Lung (tissue), 12 donors: Measurements from ENCODE around the gene PIAS1. TPM values are rescaled to one million over a fixed set of nuclear protein-coding genes. Genes with fewer than 3 reads are reported as not detected.

Experiments used
- ATAC-seq: fragments of 200-7000 bp; cut with Tn5 transposase; one replicate; pipeline ENCODE4 v1.9.1; 2020; ENCODE audit warnings: moderate number of reproducible peaks; ENCODE audit not compliant: insufficient read depth, low FRiP score
- DNase-seq, 3 donors: peaks; one replicate each; pipeline ENCODE4 v3.0.0-alpha.2; 2013 to 2017
- H3K27ac ChIP-seq, 2 donors: one replicate each; pipeline ENCODE4 v1.5.1; 2013; ENCODE audit warnings: mild to moderate bottlenecking in 2 of 2, moderate library complexity in 2 of 2, control low read depth in 1 of 2, inconsistent platforms in 1 of 2, low read depth in 1 of 2, low read length in 1 of 2
- H3K27me3 ChIP-seq, 3 donors: one replicate each; pipeline ENCODE4 v1.5.1; 2013; ENCODE audit warnings: low read length in 2 of 3; ENCODE audit not compliant: control insufficient read depth in 3 of 3, insufficient read depth in 3 of 3
- H3K36me3 ChIP-seq, 4 donors: one replicate each; pipeline ENCODE4 v1.5.1; 2013; ENCODE audit warnings: low read length in 4 of 4, mild to moderate bottlenecking in 1 of 4, moderate library complexity in 1 of 4; ENCODE audit not compliant: control insufficient read depth in 4 of 4, insufficient read depth in 4 of 4
- H3K4me1 ChIP-seq, 5 donors: one replicate each; pipeline ENCODE4 v1.5.1; 2013; ENCODE audit warnings: low read length in 5 of 5, mild to moderate bottlenecking in 2 of 5, moderate library complexity in 1 of 5; ENCODE audit not compliant: control insufficient read depth in 5 of 5, insufficient read depth in 5 of 5
- H3K4me3 ChIP-seq: one replicate; pipeline ENCODE4 v1.5.1; 2013; ENCODE audit warnings: mild to moderate bottlenecking, control low read depth, moderate library complexity
- H3K9ac ChIP-seq, 2 donors: one replicate each; pipeline ENCODE4 v1.5.1; 2013; ENCODE audit warnings: low read length in 2 of 2, control low read depth in 1 of 2; ENCODE audit not compliant: insufficient read depth in 1 of 2
- H3K9me3 ChIP-seq, 4 donors: one replicate each; pipeline ENCODE4 v1.5.1; 2013; ENCODE audit warnings: low read length in 3 of 4, mild to moderate bottlenecking in 1 of 4, moderate library complexity in 1 of 4; ENCODE audit not compliant: control insufficient read depth in 4 of 4, insufficient read depth in 3 of 4
- CTCF ChIP-seq: IDR thresholded peaks from 2 replicates; pipeline ENCODE4 v1.5.1; 2012; ENCODE audit warnings: mild to moderate bottlenecking; ENCODE audit errors: control extremely low read depth, extremely low read depth
- WGBS, 2 donors: extraction: QIAGEN DNeasy Blood & Tissue Kit; methylation state at CpG; one replicate each; pipeline ENCODE4 v1.1.7; 2013; 5-methylcytosine and 5-hydroxymethylcytosine counted together
- polyA plus RNA-seq, 2 donors: library from polyadenylated mRNA; stranded (reverse); fragments of 200-250 nt; gene quantifications; one replicate each; pipeline ENCODE4 v1.2.1, GENCODE V29; 2013
- total RNA-seq, 2 donors: library from RNA; depleted of rRNA in 1 of 2; stranded (reverse); fragments of >200 nt in 1 of 2; gene quantifications; one replicate each; pipeline ENCODE4 v1.2.1, GENCODE V29; 2014 to 2021
- donor health status: control.
- donor health status: control.
- donor health status: Bipolar disorder and iron deficiency.
- donor health status: healthy.
- donor health status: DM: yes; HTN: yes; CAD: no.

Gene PIAS1
- total and polyA plus RNA-seq, 4 donors: 14.6 to 157 (median 30.4) TPM

GRCh38 chr15:68150187-68150586 lies 96.1 kb downstream of the PIAS1 start:
- ATAC-seq (no peak), DNase-seq (peak in 2 of 3 donors; percentile 26 to 31)
- no peak for TF ChIP-seq CTCF
- Histone ChIP-seq H3K36me3 (peaks cover 0 to 16% (median 8%) of the 10 kb centered on the region in 4 donors), H3K9ac (no peak overlapping the region), H3K27ac (no peak overlapping the region), H3K4me1 (no peaks in the 10 kb centered on the region), H3K4me3 (no peak overlapping the region), H3K9me3 (no peaks in the 10 kb centered on the region), H3K27me3 (no peaks in the 10 kb centered on the region)
- 86 to 87% methylated on average over 1 of the region's 1 CpG for WGBS, 2 donors

- no peak for DNase-seq
- H3K4me1 ChIP-seq: no peaks in the 10 kb centered on the region
- no peak overlapping the region for H3K9ac ChIP-seq
- no peaks in the 10 kb centered on the region for H3K27me3 ChIP-seq
- no peak for TF ChIP-seq CTCF
- H3K27ac ChIP-seq: no peak overlapping the region
- 79 to 82% methylated on average over 1 of the region's 1 CpG for WGBS, 2 donors
- H3K36me3 ChIP-seq: peaks cover 2 to 13% (median 8%) of the 10 kb centered on the region in 4 donors
- ATAC-seq: no peak
- no peaks in the 10 kb centered on the region for H3K9me3 ChIP-seq
- H3K4me3 ChIP-seq: no peak overlapping the region
Observed at GRCh38 chr15:68151277-68151676, 97.2 kb downstream of the PIAS1 start.

GRCh38 chr15:68152342-68152741 lies 98.2 kb downstream of the PIAS1 start:
- ATAC-seq: no peak
- TF ChIP-seq CTCF: no peak
- Histone ChIP-seq H3K9ac (no peak overlapping the region), H3K36me3 (peaks cover 2 to 13% (median 8%) of the 10 kb centered on the region in 4 donors), H3K4me1 (no peaks in the 10 kb centered on the region), H3K9me3 (no peaks in the 10 kb centered on the region), H3K4me3 (no peak overlapping the region), H3K27ac (no peak overlapping the region), H3K27me3 (no peaks in the 10 kb centered on the region)
- WGBS, 2 donors: 88 to 94% methylated on average over 2 of the region's 2 CpGs
- DNase-seq: no peak

GRCh38 chr15:68154923-68155559 lies 100.9 kb downstream of the PIAS1 start:
- DNase-seq (peak; percentile 63 to 89 (median 88)), ATAC-seq (no peak)
- peaks cover 4 to 15% (median 9%) of the 10 kb centered on the region in 4 donors for H3K36me3 ChIP-seq
- WGBS, 2 donors: 47 to 51% methylated on average over 4 of the region's 4 CpGs
- no peaks in the 10 kb centered on the region for H3K4me1 ChIP-seq
- no peak overlapping the region for H3K27ac ChIP-seq
- no peaks in the 10 kb centered on the region for H3K9me3 ChIP-seq
- TF ChIP-seq CTCF: peak; percentile 52
- H3K4me3 ChIP-seq: no peak overlapping the region
- no peaks in the 10 kb centered on the region for H3K27me3 ChIP-seq
- H3K9ac ChIP-seq: peak overlapping the region in 1 of 2 donors; percentile 57
